ENCODE data around the gene EXOC3L4.

Gene EXOC3L4

DNA sequence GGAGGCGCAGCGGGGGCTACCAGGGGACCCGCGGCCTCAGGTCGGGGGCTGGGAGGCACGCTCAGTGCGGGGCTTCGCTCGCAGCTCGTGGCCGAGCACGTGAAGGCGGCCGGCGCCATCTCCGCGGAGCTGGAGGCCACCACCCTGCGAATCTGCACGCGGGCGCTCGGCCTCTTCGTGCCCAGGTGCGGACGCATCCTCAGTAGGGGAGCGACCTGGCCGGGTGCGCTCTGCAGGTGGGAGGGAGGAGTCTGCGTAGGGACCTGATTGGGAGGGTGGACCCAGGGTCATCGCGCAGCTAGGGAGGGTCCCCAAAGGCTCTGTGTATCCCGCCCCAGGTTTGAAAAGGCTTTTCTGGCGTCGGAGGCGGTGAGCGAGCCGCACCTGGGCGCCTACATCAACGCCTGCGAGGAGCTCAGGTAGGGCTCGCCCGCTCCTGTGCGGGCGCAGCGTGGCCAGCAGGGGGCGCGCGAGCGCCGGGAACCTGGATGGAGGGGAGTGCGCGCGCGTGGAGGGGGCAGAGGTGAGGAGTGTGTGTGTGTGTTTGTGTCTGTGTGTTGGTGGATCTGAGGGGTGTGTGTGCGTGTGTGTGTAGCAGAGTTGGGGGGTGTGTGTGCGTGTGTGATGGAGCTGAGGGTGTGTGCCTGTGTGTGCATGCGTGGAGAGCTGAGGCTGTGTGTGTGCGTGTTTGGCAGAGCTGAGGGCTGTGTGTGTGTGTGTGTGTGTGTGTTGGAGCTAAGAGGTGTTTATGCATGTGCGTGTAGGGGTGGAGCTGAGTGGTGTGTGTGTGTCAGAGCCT, 10.3 kb downstream of the EXOC3L4 start (continued):
- TF ChIP-seq ZNF707 (tag by site-specific recombination; IDR thresholded peaks at IDR 0.05) (no peak), MYNN (tag by site-specific recombination; IDR thresholded peaks at IDR 0.05; ENCODE audit: borderline replicate concordance) (no peak; the same call in 1 of the 2 replicates), ZNF169 (tag by site-specific recombination; IDR thresholded peaks at IDR 0.05) (peak; percentile 89; the same call in 1 of the 2 replicates), ZNF544 (tag by site-specific recombination; IDR thresholded peaks at IDR 0.05) (no peak; the same call in 1 of the 2 replicates), ZNF548 (tag by site-specific recombination; IDR thresholded peaks at IDR 0.05) (peak; percentile 84), INSM2 (tag by site-specific recombination; IDR thresholded peaks at IDR 0.05) (peak; percentile 85; the same call in 1 of the 2 replicates), ZNF658 (tag by site-specific recombination; IDR thresholded peaks at IDR 0.05) (0 out of 2 replicates have a peak, but pooled peaks have one; percentile 62), ZNF174 (tag by site-specific recombination; IDR thresholded peaks at IDR 0.05) (no peak), HOXA7 (CRISPR knock-in tag; IDR thresholded peaks at IDR 0.05; ENCODE audit: borderline replicate concordance) (no peak), ZNF132 (tag by site-specific recombination; IDR thresholded peaks at IDR 0.05; ENCODE audit: borderline replicate concordance) (no peak), ZNF202 (tag by site-specific recombination; IDR thresholded peaks at IDR 0.05; ENCODE audit: borderline replicate concordance) (no peak), ZBTB48 (tag by site-specific recombination; IDR thresholded peaks at IDR 0.05) (peak; percentile 92), ZNF518A (tag by site-specific recombination; conservative IDR thresholded peaks at IDR 0.05; ENCODE audit: low read depth) (no peak), ZNF23 (tag by site-specific recombination; IDR thresholded peaks at IDR 0.05; ENCODE audit: borderline replicate concordance) (no peak), ZBTB7A (tag by site-specific recombination; IDR thresholded peaks at IDR 0.05; ENCODE audit: low read depth) (peak; percentile 100), ZNF785 (tag by site-specific recombination; IDR thresholded peaks at IDR 0.05) (peak; percentile 98), ZNF426 (tag by site-specific recombination; IDR thresholded peaks at IDR 0.05) (no peak), ZFP3 (tag by site-specific recombination; IDR thresholded peaks at IDR 0.05; ENCODE audit: low read depth) (no peak), KLF9 (tag by site-specific recombination; IDR thresholded peaks at IDR 0.05; ENCODE audit: low read depth) (peak; percentile 79), YY1 (tag by site-specific recombination; IDR thresholded peaks at IDR 0.05) (no peak; the same call in 1 of the 2 replicates)
- TF ChIP-seq, protein P1, sequence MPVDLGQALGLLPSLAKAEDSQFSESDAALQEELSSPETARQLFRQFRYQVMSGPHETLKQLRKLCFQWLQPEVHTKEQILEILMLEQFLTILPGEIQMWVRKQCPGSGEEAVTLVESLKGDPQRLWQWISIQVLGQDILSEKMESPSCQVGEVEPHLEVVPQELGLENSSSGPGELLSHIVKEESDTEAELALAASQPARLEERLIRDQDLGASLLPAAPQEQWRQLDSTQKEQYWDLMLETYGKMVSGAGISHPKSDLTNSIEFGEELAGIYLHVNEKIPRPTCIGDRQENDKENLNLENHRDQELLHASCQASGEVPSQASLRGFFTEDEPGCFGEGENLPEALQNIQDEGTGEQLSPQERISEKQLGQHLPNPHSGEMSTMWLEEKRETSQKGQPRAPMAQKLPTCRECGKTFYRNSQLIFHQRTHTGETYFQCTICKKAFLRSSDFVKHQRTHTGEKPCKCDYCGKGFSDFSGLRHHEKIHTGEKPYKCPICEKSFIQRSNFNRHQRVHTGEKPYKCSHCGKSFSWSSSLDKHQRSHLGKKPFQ (tag by site-specific recombination; IDR thresholded peaks at IDR 0.05): 0 out of 2 replicates have a peak, but pooled peaks have one; percentile 63
- TF ChIP-seq, protein P2, sequence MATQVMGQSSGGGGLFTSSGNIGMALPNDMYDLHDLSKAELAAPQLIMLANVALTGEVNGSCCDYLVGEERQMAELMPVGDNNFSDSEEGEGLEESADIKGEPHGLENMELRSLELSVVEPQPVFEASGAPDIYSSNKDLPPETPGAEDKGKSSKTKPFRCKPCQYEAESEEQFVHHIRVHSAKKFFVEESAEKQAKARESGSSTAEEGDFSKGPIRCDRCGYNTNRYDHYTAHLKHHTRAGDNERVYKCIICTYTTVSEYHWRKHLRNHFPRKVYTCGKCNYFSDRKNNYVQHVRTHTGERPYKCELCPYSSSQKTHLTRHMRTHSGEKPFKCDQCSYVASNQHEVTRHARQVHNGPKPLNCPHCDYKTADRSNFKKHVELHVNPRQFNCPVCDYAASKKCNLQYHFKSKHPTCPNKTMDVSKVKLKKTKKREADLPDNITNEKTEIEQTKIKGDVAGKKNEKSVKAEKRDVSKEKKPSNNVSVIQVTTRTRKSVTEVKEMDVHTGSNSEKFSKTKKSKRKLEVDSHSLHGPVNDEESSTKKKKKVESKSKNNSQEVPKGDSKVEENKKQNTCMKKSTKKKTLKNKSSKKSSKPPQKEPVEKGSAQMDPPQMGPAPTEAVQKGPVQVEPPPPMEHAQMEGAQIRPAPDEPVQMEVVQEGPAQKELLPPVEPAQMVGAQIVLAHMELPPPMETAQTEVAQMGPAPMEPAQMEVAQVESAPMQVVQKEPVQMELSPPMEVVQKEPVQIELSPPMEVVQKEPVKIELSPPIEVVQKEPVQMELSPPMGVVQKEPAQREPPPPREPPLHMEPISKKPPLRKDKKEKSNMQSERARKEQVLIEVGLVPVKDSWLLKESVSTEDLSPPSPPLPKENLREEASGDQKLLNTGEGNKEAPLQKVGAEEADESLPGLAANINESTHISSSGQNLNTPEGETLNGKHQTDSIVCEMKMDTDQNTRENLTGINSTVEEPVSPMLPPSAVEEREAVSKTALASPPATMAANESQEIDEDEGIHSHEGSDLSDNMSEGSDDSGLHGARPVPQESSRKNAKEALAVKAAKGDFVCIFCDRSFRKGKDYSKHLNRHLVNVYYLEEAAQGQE (tag by site-specific recombination; IDR thresholded peaks at IDR 0.05): no peak
- TF ChIP-seq, protein P3, sequence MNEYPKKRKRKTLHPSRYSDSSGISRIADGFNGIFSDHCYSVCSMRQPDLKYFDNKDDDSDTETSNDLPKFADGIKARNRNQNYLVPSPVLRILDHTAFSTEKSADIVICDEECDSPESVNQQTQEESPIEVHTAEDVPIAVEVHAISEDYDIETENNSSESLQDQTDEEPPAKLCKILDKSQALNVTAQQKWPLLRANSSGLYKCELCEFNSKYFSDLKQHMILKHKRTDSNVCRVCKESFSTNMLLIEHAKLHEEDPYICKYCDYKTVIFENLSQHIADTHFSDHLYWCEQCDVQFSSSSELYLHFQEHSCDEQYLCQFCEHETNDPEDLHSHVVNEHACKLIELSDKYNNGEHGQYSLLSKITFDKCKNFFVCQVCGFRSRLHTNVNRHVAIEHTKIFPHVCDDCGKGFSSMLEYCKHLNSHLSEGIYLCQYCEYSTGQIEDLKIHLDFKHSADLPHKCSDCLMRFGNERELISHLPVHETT (tag by site-specific recombination; IDR thresholded peaks at IDR 0.05): peak; percentile 96
- TF ChIP-seq, protein P4, sequence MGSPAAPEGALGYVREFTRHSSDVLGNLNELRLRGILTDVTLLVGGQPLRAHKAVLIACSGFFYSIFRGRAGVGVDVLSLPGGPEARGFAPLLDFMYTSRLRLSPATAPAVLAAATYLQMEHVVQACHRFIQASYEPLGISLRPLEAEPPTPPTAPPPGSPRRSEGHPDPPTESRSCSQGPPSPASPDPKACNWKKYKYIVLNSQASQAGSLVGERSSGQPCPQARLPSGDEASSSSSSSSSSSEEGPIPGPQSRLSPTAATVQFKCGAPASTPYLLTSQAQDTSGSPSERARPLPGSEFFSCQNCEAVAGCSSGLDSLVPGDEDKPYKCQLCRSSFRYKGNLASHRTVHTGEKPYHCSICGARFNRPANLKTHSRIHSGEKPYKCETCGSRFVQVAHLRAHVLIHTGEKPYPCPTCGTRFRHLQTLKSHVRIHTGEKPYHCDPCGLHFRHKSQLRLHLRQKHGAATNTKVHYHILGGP (tag by site-specific recombination; IDR thresholded peaks at IDR 0.05): no peak; the same call in none of the 2 replicates
